Measurements from ENCODE around the gene ARID3C. TPM values are rescaled to one million over a fixed set of nuclear protein-coding genes. Genes with fewer than 3 reads are reported as not detected.

Gene ARID3C
- total RNA-seq, 2 experiments from 2014 or later = 0.25 to 0.34 TPM

- CTCF ChIA-PET = no interaction called here
Measured at GRCh38 chr9:34588671-34589635, 39.9 kb downstream of the ARID3C start.

GRCh38 chr9:34587271-34587670 is 41.6 kb downstream of the ARID3C start:
- Histone ChIP-seq H3K4me3 (ENCODE audit: low read length) (no peak overlapping the region), H3K36me3 (ENCODE audit: insufficient read depth, low read length) (no peaks in the 10 kb centered on the region), H3K27me3 (ENCODE audit: control insufficient read depth in 1 of 2, insufficient read depth in 2 of 2, low read length in 2 of 2) (peaks cover 60 to 89% of the 10 kb centered on the region in 2 experiments), H3K4me1 (ENCODE audit: insufficient read depth, low read length) (peaks cover 30% of the 10 kb centered on the region), H3K9me3 (ENCODE audit: control insufficient read depth in 1 of 2, insufficient read depth in 1 of 2, low read length in 2 of 2) (peaks cover 0 to 17% of the 10 kb centered on the region in 2 experiments), H3K27ac (ENCODE audit: low read depth in 1 of 2, low read length in 2 of 2) (no peak overlapping the region)
- POLR2A ChIA-PET = no interaction called here
- no peak for ATAC-seq (ENCODE audit: poor library complexity)
- no peak for TF ChIP-seq CTCF (IDR thresholded peaks at IDR 0.05)
- DNase-seq = no peak
- no peaks in the 10 kb centered on the region for H3K36me3 Mint-ChIP-seq (ENCODE audit: low read depth)
- no peak overlapping the region for H3K27ac Mint-ChIP-seq
- peaks cover 20% of the 10 kb centered on the region for H3K4me1 Mint-ChIP-seq (ENCODE audit: low read depth)
- intact Hi-C loops (cut with DNase I, micrococcal nuclease) = no loop called here
- CTCF ChIA-PET = no interaction called here
- H3K9me3 Mint-ChIP-seq = no peaks in the 10 kb centered on the region
- peaks cover 90% of the 10 kb centered on the region for H3K27me3 Mint-ChIP-seq
- peak overlapping the region; percentile 74 for H3K4me3 Mint-ChIP-seq

More at GRCh38 chr9:34588671-34589635, 39.9 kb downstream of the ARID3C start:
- TF ChIP-seq CTCF (IDR thresholded peaks at IDR 0.05) = no peak
- POLR2A ChIA-PET = no interaction called here
- H3K4me3 Mint-ChIP-seq = peak overlapping the region; percentile 74
- peaks cover 90% of the 10 kb centered on the region for H3K27me3 Mint-ChIP-seq
- H3K9me3 ChIP-seq (ENCODE audit: control insufficient read depth in 1 of 2, insufficient read depth in 1 of 2, low read length in 2 of 2) = peaks cover 0 to 17% of the 10 kb centered on the region in 2 experiments
- H3K27ac Mint-ChIP-seq = no peak overlapping the region
- H3K27ac ChIP-seq (ENCODE audit: low read depth in 1 of 2, low read length in 2 of 2) = no peak overlapping the region
- H3K4me1 ChIP-seq (ENCODE audit: insufficient read depth, low read length) = peaks cover 30% of the 10 kb centered on the region
- intact Hi-C loops (cut with DNase I, micrococcal nuclease) = no loop called here
- H3K9me3 Mint-ChIP-seq = no peaks in the 10 kb centered on the region
- ATAC-seq (ENCODE audit: poor library complexity) (no peak), DNase-seq (peak in 1 of 14 experiments; percentile 23)
- H3K27me3 ChIP-seq (ENCODE audit: control insufficient read depth in 1 of 2, insufficient read depth in 2 of 2, low read length in 2 of 2) = peaks cover 72 to 93% of the 10 kb centered on the region in 2 experiments
- no peak overlapping the region for H3K4me3 ChIP-seq (ENCODE audit: low read length)
- H3K4me1 Mint-ChIP-seq (ENCODE audit: low read depth) = peaks cover 26% of the 10 kb centered on the region
- H3K36me3 ChIP-seq (ENCODE audit: insufficient read depth, low read length) = no peaks in the 10 kb centered on the region
- no peaks in the 10 kb centered on the region for H3K36me3 Mint-ChIP-seq (ENCODE audit: low read depth)

GRCh38 chr9:34585946-34586669 is 42.8 kb downstream of the ARID3C start:
- peaks cover 0 to 12% of the 10 kb centered on the region in 2 experiments for H3K9me3 ChIP-seq (ENCODE audit: control insufficient read depth in 1 of 2, insufficient read depth in 1 of 2, low read length in 2 of 2)
- H3K27me3 ChIP-seq (ENCODE audit: control insufficient read depth in 1 of 2, insufficient read depth in 2 of 2, low read length in 2 of 2) = peaks cover 55 to 80% of the 10 kb centered on the region in 2 experiments
- H3K4me3 ChIP-seq (ENCODE audit: low read length) = no peak overlapping the region
- Mint-ChIP-seq H3K27me3 (peaks cover 88% of the 10 kb centered on the region), H3K4me1 (ENCODE audit: low read depth) (peaks cover 15% of the 10 kb centered on the region), H3K27ac (no peak overlapping the region), H3K9me3 (no peaks in the 10 kb centered on the region), H3K36me3 (ENCODE audit: low read depth) (no peaks in the 10 kb centered on the region), H3K4me3 (no peak overlapping the region)
- peaks cover 19% of the 10 kb centered on the region for H3K4me1 ChIP-seq (ENCODE audit: insufficient read depth, low read length)
- TF ChIP-seq CTCF (IDR thresholded peaks at IDR 0.05) = no peak
- POLR2A ChIA-PET = no interaction called here
- H3K27ac ChIP-seq (ENCODE audit: low read depth in 1 of 2, low read length in 2 of 2) = no peak overlapping the region
- no peak for ATAC-seq (ENCODE audit: poor library complexity)
- no peaks in the 10 kb centered on the region for H3K36me3 ChIP-seq (ENCODE audit: insufficient read depth, low read length)
- DNase-seq = no peak
- CTCF ChIA-PET = no interaction called here
- intact Hi-C loops (cut with DNase I, micrococcal nuclease) = no loop called here

Measured in CD4-positive, alpha-beta T cell (primary cell).